PC-3 (cell line): ENCODE measurements around the gene TIMP3. TPM values are rescaled to one million over a fixed set of nuclear protein-coding genes. Genes with fewer than 3 reads are reported as not detected.

Source experiments
- ATAC-seq: fragments of 200-7000 bp; cut with Tn5 transposase; 2 replicates; pipeline ENCODE4 v1.9.1; 2020; ENCODE audit warnings: mild to moderate bottlenecking, moderate library complexity
- BruUV-seq: library from RNA; stranded (reverse); fragments of 400-500 nt; replicated peaks from 2 replicates; lab custom pipeline; 2021; lab: Mats Ljungman, UMichigan
- CTCF ChIA-PET: fragments of 300-600 bp; sonication (Branson Sonifier 250); formaldehyde crosslinking; loops from one replicate; lab custom pipeline; 2022; ENCODE audit warnings: antibody characterized with exemption; lab: Charles Lee
- POLR2A ChIA-PET: fragments of 300-600 bp; sonication (Branson Sonifier 250); formaldehyde crosslinking; loops from one replicate; lab custom pipeline; 2022; ENCODE audit warnings: antibody characterized with exemption; ENCODE audit not compliant: unreplicated experiment; lab: Charles Lee
- DNase-seq: peaks from one replicate; pipeline ENCODE4 v3.0.0-alpha.2; 2015
- H2AFZ ChIP-seq: fragments of 300-600 bp; sonication (generic); 2 replicates; pipeline ENCODE4 v1.6.0; 2016; ENCODE audit warnings: antibody characterized with exemption, low read length
- H3F3A ChIP-seq: fragments of 300-600 bp; sonication (generic); one replicate; pipeline ENCODE4 v1.6.0; 2017; ENCODE audit warnings: antibody characterized with exemption, low read length, control low read depth, mild to moderate bottlenecking; ENCODE audit not compliant: unreplicated experiment
- H3K27ac ChIP-seq: fragments of 300-600 bp; sonication (generic); 2 replicates; pipeline ENCODE4 v1.5.1; 2016; ENCODE audit warnings: mild to moderate bottlenecking, low read length
- H3K27me3 ChIP-seq: fragments of 300-600 bp; sonication (generic); 2 replicates; pipeline ENCODE4 v1.6.1; 2016; ENCODE audit warnings: low read length, mixed read lengths
- H3K36me3 ChIP-seq: fragments of 300-600 bp; sonication (generic); 2 replicates; pipeline ENCODE4 v1.6.1; 2016; ENCODE audit warnings: low read depth, mixed run types, low read length, mixed read lengths
- H3K4me1 ChIP-seq: fragments of 300-600 bp; sonication (generic); 2 replicates; pipeline ENCODE4 v1.5.1; 2016; ENCODE audit warnings: low read length; ENCODE audit not compliant: insufficient read depth
- H3K4me2 ChIP-seq: fragments of 300-600 bp; sonication (generic); 2 replicates; pipeline ENCODE4 v1.6.0; 2016; ENCODE audit warnings: low read length
- H3K4me3 ChIP-seq: fragments of 300-600 bp; sonication (generic); 2 replicates; pipeline ENCODE4 v1.5.1; 2016; ENCODE audit warnings: mild to moderate bottlenecking, low read length, mixed read lengths
- H3K79me2 ChIP-seq: fragments of 300-600 bp; sonication (generic); 2 replicates; pipeline ENCODE4 v1.6.1; 2017; ENCODE audit warnings: low read length, mixed read lengths
- H3K9ac ChIP-seq: fragments of 300-600 bp; sonication (generic); 2 replicates; pipeline ENCODE4 v1.6.0; 2016; ENCODE audit warnings: mild to moderate bottlenecking, low read length
- H3K9me2 ChIP-seq: fragments of 300-600 bp; sonication (generic); replicated peaks from 2 replicates; pipeline ENCODE4 v1.6.1; 2016; ENCODE audit warnings: mixed run types, low read length, mixed read lengths
- H3K9me3 ChIP-seq: fragments of 300-600 bp; sonication (generic); 2 replicates; pipeline ENCODE4 v1.6.1; 2016; ENCODE audit warnings: low read length, mixed read lengths
- H4K20me1 ChIP-seq: fragments of 300-600 bp; sonication (generic); 2 replicates; pipeline ENCODE4 v1.6.1; 2016; ENCODE audit warnings: low read length, mixed read lengths
- CTCF ChIP-seq: fragments of 300-600 bp; sonication (generic); conservative IDR thresholded peaks from 2 replicates; pipeline ENCODE4 v1.5.1; 2017; ENCODE audit warnings: antibody characterized with exemption, low read depth, mild to moderate bottlenecking, low read length
- EZH2 ChIP-seq: fragments of 300-600 bp; sonication (generic); IDR thresholded peaks from one replicate; pipeline ENCODE4 v1.6.1; 2017; ENCODE audit warnings: antibody characterized with exemption, mild to moderate bottlenecking, low read length; ENCODE audit not compliant: unreplicated experiment
- EZH2phosphoT487 ChIP-seq: fragments of 300-600 bp; sonication (generic); IDR thresholded peaks from 2 replicates; pipeline ENCODE4 v1.6.1; 2018; ENCODE audit warnings: mild to moderate bottlenecking, antibody characterized with exemption, low read length, borderline replicate concordance
- intact Hi-C: fragments of 100-400 bp; cut with micrococcal nuclease; formaldehyde crosslinking; loops from 2 replicates; pipeline ENCODE4 v1.9.0; 2023
- total RNA-seq: library from RNA; depleted of rRNA; stranded (reverse); fragments of >200 nt; gene quantifications from 2 replicates; pipeline ENCODE4 v1.2.3, GENCODE V29; 2014

The TIMP3 gene
- total RNA-seq, 1 experiment from 2014 or later = not detected

GRCh38 chr22:32887324-32887980 lies 85.9 kb downstream of the TIMP3 start:
- no peak overlapping the region for H2AFZ ChIP-seq
- H4K20me1 ChIP-seq = no peaks in the 10 kb centered on the region
- H3K4me2 ChIP-seq = no peak overlapping the region
- intact Hi-C loops = no loop called here
- no peaks in the 10 kb centered on the region for H3K79me2 ChIP-seq
- H3K9me2 ChIP-seq = no peaks in the 10 kb centered on the region
- no peaks in the 10 kb centered on the region for H3K9me3 ChIP-seq
- TF ChIP-seq CTCF = no peak
- no peak for TF ChIP-seq EZH2phosphoT487
- no peak for TF ChIP-seq EZH2
- no peaks in the 10 kb centered on the region for H3K36me3 ChIP-seq
- no peak overlapping the region for H3K4me3 ChIP-seq
- H3K27ac ChIP-seq = no peak overlapping the region
- no peaks in the 10 kb centered on the region for H3K27me3 ChIP-seq
- no peaks in the 10 kb centered on the region for H3K4me1 ChIP-seq
- no TSS peak for BruUV-seq
- POLR2A ChIA-PET = no interaction called here
- CTCF ChIA-PET = no interaction called here
- no peaks in the 10 kb centered on the region for H3F3A ChIP-seq
- no peak overlapping the region for H3K9ac ChIP-seq
- DNase-seq = no peak
- ATAC-seq = no peak

GRCh38 chr22:32888976-32889375 lies 87.5 kb downstream of the TIMP3 start:
- no peaks in the 10 kb centered on the region for H3K36me3 ChIP-seq
- no peaks in the 10 kb centered on the region for H3K9me3 ChIP-seq
- no peaks in the 10 kb centered on the region for H3K27me3 ChIP-seq
- no peak overlapping the region for H3K27ac ChIP-seq
- ChIA-PET POLR2A (no interaction called here), CTCF (no interaction called here)
- H3K9me2 ChIP-seq = no peaks in the 10 kb centered on the region
- no peaks in the 10 kb centered on the region for H3K4me1 ChIP-seq
- H3F3A ChIP-seq = no peaks in the 10 kb centered on the region
- H4K20me1 ChIP-seq = no peaks in the 10 kb centered on the region
- no peak overlapping the region for H2AFZ ChIP-seq
- TF ChIP-seq EZH2 = no peak
- TF ChIP-seq CTCF = no peak
- no peak for TF ChIP-seq EZH2phosphoT487
- no peak for DNase-seq
- H3K9ac ChIP-seq = no peak overlapping the region
- BruUV-seq = no TSS peak
- H3K4me3 ChIP-seq = no peak overlapping the region
- intact Hi-C loops = no loop called here
- no peak for ATAC-seq
- no peak overlapping the region for H3K4me2 ChIP-seq
- no peaks in the 10 kb centered on the region for H3K79me2 ChIP-seq

- Histone ChIP-seq H3K36me3 (no peaks in the 10 kb centered on the region), H2AFZ (no peak overlapping the region), H4K20me1 (no peaks in the 10 kb centered on the region), H3K9me3 (no peaks in the 10 kb centered on the region), H3K9ac (no peak overlapping the region), H3K4me3 (no peak overlapping the region), H3K4me1 (no peaks in the 10 kb centered on the region), H3F3A (no peaks in the 10 kb centered on the region), H3K27ac (no peak overlapping the region), H3K79me2 (no peaks in the 10 kb centered on the region), H3K27me3 (no peaks in the 10 kb centered on the region), H3K4me2 (no peak overlapping the region), H3K9me2 (no peaks in the 10 kb centered on the region)
- TF ChIP-seq EZH2phosphoT487 = no peak
- TF ChIP-seq CTCF = no peak
- no peak for TF ChIP-seq EZH2
- intact Hi-C loops = no loop called here
- ATAC-seq = no peak
- POLR2A ChIA-PET = no interaction called here
- no peak for DNase-seq
- CTCF ChIA-PET = no interaction called here
- BruUV-seq = no TSS peak
Observed at GRCh38 chr22:32896891-32897290, 95.4 kb downstream of the TIMP3 start.
